WERI-Rb-1 (cell line): Measurements from ENCODE around the gene SFRP2.

Experiments
- DNase-seq: peaks from one replicate; pipeline ENCODE4 v3.0.0-alpha.2; 2020
- H3K27ac ChIP-seq: fragments of 250-450 bp; sonication (Bioruptor Pico); 2 replicates; pipeline ENCODE4 v1.5.1; 2020; ENCODE audit warnings: mild to moderate bottlenecking, moderate library complexity
- H3K27me3 ChIP-seq: fragments of 250-450 bp; sonication (Bioruptor Pico); 2 replicates; pipeline ENCODE4 v1.5.1; 2021; ENCODE audit warnings: mild to moderate bottlenecking, low read depth, moderate library complexity; ENCODE audit not compliant: insufficient read depth, severe bottlenecking
- H3K36me3 ChIP-seq: fragments of 250-450 bp; sonication (Bioruptor Pico); 2 replicates; pipeline ENCODE4 v1.5.1; 2020; ENCODE audit warnings: mild to moderate bottlenecking, moderate library complexity
- H3K4me3 ChIP-seq: 2 replicates; pipeline ENCODE4 v1.5.1; 2011; ENCODE audit warnings: low read depth, mild to moderate bottlenecking, control low read depth, low read length
- H3K9me3 ChIP-seq: fragments of 250-450 bp; sonication (Bioruptor Pico); 2 replicates; pipeline ENCODE4 v1.5.1; 2021; ENCODE audit warnings: mild to moderate bottlenecking, moderate library complexity; ENCODE audit not compliant: severe bottlenecking
- TF ChIP-seq, protein P1 (sequence below): IDR thresholded peaks from 2 replicates; pipeline ENCODE4 v1.5.1; 2011; ENCODE audit warnings: low read depth, mild to moderate bottlenecking, control low read depth, inconsistent platforms, low read length

The SFRP2 gene

DNA sequence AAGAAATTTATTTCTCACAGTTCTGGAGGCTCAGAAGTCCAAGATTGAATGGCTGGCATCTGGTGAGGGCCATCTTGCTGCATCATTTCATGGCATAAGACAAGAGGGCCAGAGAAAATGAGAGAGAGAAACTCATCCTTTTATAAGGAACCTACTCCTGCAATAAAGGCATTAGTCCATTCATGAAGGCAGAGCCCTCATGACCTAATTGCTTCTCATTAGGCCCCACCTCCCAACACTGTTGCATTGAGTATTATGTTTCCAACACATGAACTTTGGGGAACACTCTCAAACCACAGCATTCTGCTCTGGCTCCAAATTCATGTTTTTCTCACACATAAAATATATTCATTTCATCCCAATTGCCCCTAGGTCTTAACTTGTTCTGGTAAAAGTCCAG lies 43.2 kb downstream of the SFRP2 start:
- H3K27me3 ChIP-seq, result no peaks in the 10 kb centered on the region
- H3K36me3 ChIP-seq, result no peaks in the 10 kb centered on the region; the same call in 1 of the 2 replicates
- peaks cover 6% of the 10 kb centered on the region for H3K9me3 ChIP-seq
- no peak for DNase-seq
- no peak overlapping the region for H3K4me3 ChIP-seq
- TF ChIP-seq, protein P1, sequence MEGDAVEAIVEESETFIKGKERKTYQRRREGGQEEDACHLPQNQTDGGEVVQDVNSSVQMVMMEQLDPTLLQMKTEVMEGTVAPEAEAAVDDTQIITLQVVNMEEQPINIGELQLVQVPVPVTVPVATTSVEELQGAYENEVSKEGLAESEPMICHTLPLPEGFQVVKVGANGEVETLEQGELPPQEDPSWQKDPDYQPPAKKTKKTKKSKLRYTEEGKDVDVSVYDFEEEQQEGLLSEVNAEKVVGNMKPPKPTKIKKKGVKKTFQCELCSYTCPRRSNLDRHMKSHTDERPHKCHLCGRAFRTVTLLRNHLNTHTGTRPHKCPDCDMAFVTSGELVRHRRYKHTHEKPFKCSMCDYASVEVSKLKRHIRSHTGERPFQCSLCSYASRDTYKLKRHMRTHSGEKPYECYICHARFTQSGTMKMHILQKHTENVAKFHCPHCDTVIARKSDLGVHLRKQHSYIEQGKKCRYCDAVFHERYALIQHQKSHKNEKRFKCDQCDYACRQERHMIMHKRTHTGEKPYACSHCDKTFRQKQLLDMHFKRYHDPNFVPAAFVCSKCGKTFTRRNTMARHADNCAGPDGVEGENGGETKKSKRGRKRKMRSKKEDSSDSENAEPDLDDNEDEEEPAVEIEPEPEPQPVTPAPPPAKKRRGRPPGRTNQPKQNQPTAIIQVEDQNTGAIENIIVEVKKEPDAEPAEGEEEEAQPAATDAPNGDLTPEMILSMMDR, result no peak
- H3K27ac ChIP-seq, result no peak overlapping the region

DNA sequence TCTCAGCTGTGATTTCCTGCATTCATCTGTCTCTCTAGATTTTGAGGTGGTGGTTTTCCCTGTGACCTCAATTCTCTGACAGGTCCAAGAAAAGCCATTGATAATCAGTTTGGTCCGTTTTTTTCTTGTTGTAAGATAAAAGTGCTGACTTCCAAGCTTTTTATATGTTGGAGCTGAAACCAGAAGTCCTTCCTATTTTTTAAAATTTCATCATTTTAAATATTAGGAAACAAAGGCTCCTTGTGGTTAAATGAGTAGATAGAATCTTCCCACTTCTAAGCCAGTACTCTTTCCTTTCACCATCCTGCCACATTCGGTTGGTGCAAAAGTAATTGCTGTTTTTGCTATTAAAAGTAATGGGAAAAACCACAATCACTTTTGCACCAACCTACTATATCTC lies 47.3 kb downstream of the SFRP2 start:
- no peak overlapping the region for H3K27ac ChIP-seq
- peaks cover 7% of the 10 kb centered on the region for H3K9me3 ChIP-seq
- TF ChIP-seq, protein P1, result no peak
- H3K27me3 ChIP-seq, result no peaks in the 10 kb centered on the region
- no peaks in the 10 kb centered on the region; the same call in 1 of the 2 replicates for H3K36me3 ChIP-seq
- DNase-seq, result no peak
- no peak overlapping the region for H3K4me3 ChIP-seq

DNA sequence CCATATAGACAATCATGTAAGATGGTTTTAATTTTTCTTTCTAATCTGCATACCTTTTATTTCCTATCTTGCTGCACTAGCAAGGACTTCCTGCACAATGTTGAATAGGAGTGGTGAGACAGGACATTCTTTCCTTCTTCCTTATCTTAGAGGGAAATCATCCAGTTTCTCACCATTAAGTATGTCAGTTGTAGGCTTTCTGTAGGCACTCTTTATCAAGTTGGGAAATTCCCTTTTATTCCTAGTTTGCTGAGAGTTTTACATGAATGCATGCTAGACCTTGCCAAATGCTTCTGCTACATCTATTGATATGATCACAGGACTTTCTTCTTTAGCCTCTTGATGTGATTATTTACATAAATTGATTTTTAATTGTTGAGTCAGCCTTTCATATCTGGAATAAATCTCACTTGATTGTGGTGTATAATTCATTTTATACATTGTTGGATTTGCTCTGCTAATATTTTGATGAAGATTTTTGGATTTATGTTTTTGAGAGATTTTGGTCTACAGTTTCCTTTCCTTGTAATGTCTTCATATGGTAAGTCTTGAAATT lies 52.9 kb downstream of the SFRP2 start:
- H3K36me3 ChIP-seq, result no peaks in the 10 kb centered on the region
- H3K27ac ChIP-seq, result no peak overlapping the region
- no peak for DNase-seq
- no peak overlapping the region for H3K4me3 ChIP-seq
- TF ChIP-seq, protein P1, result no peak
- peaks cover 4% of the 10 kb centered on the region for H3K9me3 ChIP-seq
- H3K27me3 ChIP-seq, result no peaks in the 10 kb centered on the region

DNA sequence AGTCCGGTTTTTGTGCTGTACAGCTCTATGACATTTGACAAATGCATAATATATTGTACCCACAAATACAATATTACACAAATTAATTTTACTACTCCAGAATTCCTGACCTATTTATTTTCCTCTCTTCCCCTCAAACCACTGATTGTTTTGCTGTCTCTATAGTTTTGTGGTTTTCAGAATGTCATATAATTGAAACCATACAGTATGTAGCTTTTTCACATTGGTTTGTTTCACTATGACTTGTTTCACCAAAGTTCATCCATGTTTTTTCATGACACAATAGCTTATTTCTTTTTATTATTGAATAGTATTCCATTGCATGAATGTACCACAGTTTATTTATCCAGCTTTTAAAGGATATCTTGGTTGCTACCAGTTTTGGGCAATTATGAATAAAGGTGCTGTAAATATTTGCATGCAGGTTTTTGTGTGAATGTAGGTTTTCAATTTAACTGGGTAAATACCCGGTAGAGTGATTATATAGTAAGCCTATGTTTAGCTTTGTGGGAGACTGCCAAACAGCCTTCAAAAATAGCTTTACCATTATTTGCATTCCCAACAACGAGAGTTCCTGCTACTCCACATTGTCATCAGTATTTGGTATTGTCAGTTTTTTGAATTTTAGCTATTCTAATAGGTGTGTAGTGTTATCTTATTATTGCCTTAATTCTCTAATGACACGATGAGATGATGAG lies 55.0 kb downstream of the SFRP2 start:
- Histone ChIP-seq H3K36me3 (no peaks in the 10 kb centered on the region), H3K27me3 (no peaks in the 10 kb centered on the region), H3K27ac (no peak overlapping the region), H3K9me3 (no peaks in the 10 kb centered on the region), H3K4me3 (no peak overlapping the region)
- DNase-seq, result no peak
- TF ChIP-seq, protein P1, result no peak

DNA sequence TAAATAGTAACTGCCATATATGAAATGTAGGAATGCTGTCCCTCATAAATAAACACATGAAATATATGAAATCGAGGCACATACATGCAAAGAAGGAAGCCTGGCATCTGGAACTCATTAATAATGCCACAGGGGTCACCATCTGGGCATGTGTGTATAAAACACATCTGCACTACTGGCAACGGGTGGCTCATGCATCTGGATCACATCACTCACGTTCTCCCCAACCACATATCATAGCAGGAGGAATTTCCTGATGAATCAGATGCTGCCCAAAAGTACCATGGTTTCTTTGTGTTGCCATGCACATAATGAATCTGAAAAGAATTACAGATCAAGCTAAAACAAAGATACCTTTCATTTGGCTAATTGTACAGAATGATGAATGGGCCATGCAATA lies 57.6 kb downstream of the SFRP2 start:
- Histone ChIP-seq H3K27me3 (no peaks in the 10 kb centered on the region), H3K9me3 (no peaks in the 10 kb centered on the region), H3K27ac (no peak overlapping the region), H3K4me3 (no peak overlapping the region), H3K36me3 (no peaks in the 10 kb centered on the region)
- DNase-seq, result no peak
- TF ChIP-seq, protein P1, result no peak
